IMR-90 (cell line): ENCODE results near the gene TCFL5. TPM values are rescaled to one million over a fixed set of nuclear protein-coding genes. Genes with fewer than 3 reads are reported as not detected.

Source experiments
- ATAC-seq: fragments of 200-7000 bp; cut with Tn5 transposase; 2 replicates; pipeline ENCODE4 v1.9.1; 2020; ENCODE audit warnings: low read depth, mild to moderate bottlenecking, moderate library complexity
- BruUV-seq: library from RNA; stranded (reverse); fragments of 400-500 nt; replicated peaks from 2 replicates; lab custom pipeline; 2021; lab: Mats Ljungman, UMichigan
- CTCF ChIA-PET: fragments of 300-600 bp; formaldehyde crosslinking; extraction: SDS; loops from one replicate; lab custom pipeline; 2021; ENCODE audit warnings: antibody characterized with exemption; lab: Yijun Ruan, JAX
- POLR2A ChIA-PET: fragments of 300-600 bp; sonication (Branson Sonifier 250); formaldehyde crosslinking; loops from one replicate; lab custom pipeline; 2022; ENCODE audit warnings: antibody characterized with exemption; ENCODE audit not compliant: unreplicated experiment; lab: Charles Lee
- DNase-seq: peaks from one replicate; pipeline ENCODE4 v3.0.0; 2013
- H2AFZ ChIP-seq: replicated peaks from 2 replicates; pipeline ENCODE3; 2013; ENCODE audit warnings: low read length, mild to moderate bottlenecking; ENCODE audit not compliant: poor library complexity
- H2AK5ac ChIP-seq: 2 replicates; pipeline ENCODE4 v1.6.1; 2013; ENCODE audit warnings: low read depth, low read length, inconsistent platforms
- H2AK9ac ChIP-seq: replicated peaks from 2 replicates; pipeline ENCODE3; 2013; ENCODE audit warnings: mild to moderate bottlenecking, low read depth, low read length, moderate library complexity; ENCODE audit not compliant: poor library complexity
- H2BK120ac ChIP-seq: 2 replicates; pipeline ENCODE4 v1.6.1; 2013; ENCODE audit warnings: low read depth, low read length, inconsistent platforms
- H2BK15ac ChIP-seq: 3 replicates; pipeline ENCODE4 v1.6.1; 2013; ENCODE audit warnings: low read depth, low read length, inconsistent platforms
- H2BK20ac ChIP-seq: 2 replicates; pipeline ENCODE4 v1.6.1; 2013; ENCODE audit warnings: low read depth, mild to moderate bottlenecking, inconsistent platforms, low read length, moderate library complexity
- H2BK5ac ChIP-seq: 2 replicates; pipeline ENCODE4 v1.6.1; 2013; ENCODE audit warnings: mild to moderate bottlenecking, low read depth, low read length, inconsistent platforms; ENCODE audit not compliant: poor library complexity, severe bottlenecking
- H3K14ac ChIP-seq: replicated peaks from 2 replicates; pipeline ENCODE4 v1.6.1; 2013; ENCODE audit warnings: low read depth, low read length, inconsistent platforms
- H3K18ac ChIP-seq: 2 replicates; pipeline ENCODE4 v1.6.1; 2013; ENCODE audit warnings: low read depth, low read length, control low read depth
- H3K23ac ChIP-seq: 2 replicates; pipeline ENCODE4 v1.6.1; 2013; ENCODE audit warnings: low read depth, low read length, inconsistent platforms
- H3K27ac ChIP-seq: 2 replicates; pipeline ENCODE4 v1.5.1; 2013; ENCODE audit warnings: mild to moderate bottlenecking, control low read depth, low read length; ENCODE audit not compliant: insufficient read depth
- H3K27me3 ChIP-seq: 2 replicates; pipeline ENCODE4 v1.6.1; 2013; ENCODE audit warnings: low read length; ENCODE audit not compliant: control insufficient read depth, insufficient read depth
- H3K36me3 ChIP-seq: 2 replicates; pipeline ENCODE4 v1.6.1; 2013; ENCODE audit warnings: low read length, mixed read lengths; ENCODE audit not compliant: control insufficient read depth, insufficient read depth
- H3K4ac ChIP-seq: 2 replicates; pipeline ENCODE4 v1.6.1; 2013; ENCODE audit warnings: low read depth, low read length, inconsistent platforms
- H3K4me1 ChIP-seq: 2 replicates; pipeline ENCODE4 v1.6.1; 2013; ENCODE audit warnings: low read length, mixed read lengths; ENCODE audit not compliant: control insufficient read depth, insufficient read depth
- H3K4me2 ChIP-seq: 2 replicates; pipeline ENCODE4 v1.6.1; 2013; ENCODE audit warnings: low read depth, mild to moderate bottlenecking, control low read depth, low read length, moderate library complexity
- H3K4me3 ChIP-seq: 2 replicates; pipeline ENCODE4 v1.5.1; 2013; ENCODE audit warnings: low read depth, mild to moderate bottlenecking, control low read depth, low read length, moderate library complexity; ENCODE audit not compliant: insufficient read depth
- H3K56ac ChIP-seq: 2 replicates; pipeline ENCODE4 v1.6.1; 2013; ENCODE audit warnings: low read length, inconsistent platforms; ENCODE audit not compliant: insufficient read depth; ENCODE audit errors: extremely low read depth
- H3K79me1 ChIP-seq, 2 experiments: 2 replicates each; pipeline ENCODE4 v1.6.1; 2013; ENCODE audit warnings: low read length in 2 of 2, inconsistent platforms in 1 of 2, low read depth in 1 of 2
- H3K9ac ChIP-seq: 2 replicates; pipeline ENCODE4 v1.6.1; 2013; ENCODE audit warnings: low read depth, low read length, control low read depth
- H3K9me1 ChIP-seq: 2 replicates; pipeline ENCODE4 v1.6.1; 2013; ENCODE audit warnings: low read length, inconsistent platforms; ENCODE audit not compliant: insufficient read depth
- H3K9me3 ChIP-seq: 2 replicates; pipeline ENCODE4 v1.6.1; 2013; ENCODE audit warnings: low read length; ENCODE audit not compliant: control insufficient read depth, insufficient read depth
- H4K20me1 ChIP-seq: 2 replicates; pipeline ENCODE4 v1.6.1; 2013; ENCODE audit warnings: low read length, inconsistent platforms; ENCODE audit not compliant: insufficient read depth
- H4K5ac ChIP-seq: 2 replicates; pipeline ENCODE4 v1.6.1; 2013; ENCODE audit warnings: mild to moderate bottlenecking, low read depth, low read length, control low read depth
- H4K8ac ChIP-seq, 2 experiments: 2 replicates each; pipeline ENCODE4 v1.6.1; 2013; ENCODE audit warnings: low read depth in 2 of 2, low read length in 2 of 2, control low read depth in 1 of 2, inconsistent platforms in 1 of 2
- H4K91ac ChIP-seq: 2 replicates; pipeline ENCODE4 v1.6.1; 2013; ENCODE audit warnings: low read depth, low read length, inconsistent platforms; ENCODE audit not compliant: insufficient read depth
- BHLHE40 ChIP-seq: fragments of 150-350 bp; IDR thresholded peaks from 2 replicates; pipeline ENCODE4 v1.6.1; 2016; ENCODE audit warnings: mild to moderate bottlenecking, low read depth, low read length
- CEBPB ChIP-seq: IDR thresholded peaks from 2 replicates; pipeline ENCODE4 v1.6.1; 2012; ENCODE audit warnings: low read depth, low read length, improper control_type of control experiment
- CHD1 ChIP-seq: IDR thresholded peaks from 2 replicates; pipeline ENCODE4 v1.6.1; 2012; ENCODE audit warnings: low read depth, low read length, improper control_type of control experiment
- CTCF ChIP-seq: conservative IDR thresholded peaks from 2 replicates; pipeline ENCODE4 v1.5.1; 2012; ENCODE audit warnings: mild to moderate bottlenecking, low read depth, low read length, improper control_type of control experiment
- ELK1 ChIP-seq: fragments of 150-350 bp; IDR thresholded peaks from 2 replicates; pipeline ENCODE4 v1.6.1; 2016; ENCODE audit warnings: low read depth, mild to moderate bottlenecking, low read length, moderate library complexity, borderline replicate concordance
- FOS ChIP-seq: fragments of 150-350 bp; IDR thresholded peaks from 2 replicates; pipeline ENCODE4 v1.6.1; 2016; ENCODE audit warnings: low read depth, low read length
- MAFK ChIP-seq: IDR thresholded peaks from 2 replicates; pipeline ENCODE4 v1.6.1; 2012; ENCODE audit warnings: low read depth, low read length, improper control_type of control experiment
- MAZ ChIP-seq: IDR thresholded peaks from 2 replicates; pipeline ENCODE4 v1.6.1; 2012; ENCODE audit warnings: low read depth, mild to moderate bottlenecking, low read length, improper control_type of control experiment, moderate library complexity, borderline replicate concordance
- MXI1 ChIP-seq: IDR thresholded peaks from 2 replicates; pipeline ENCODE4 v1.6.1; 2012; ENCODE audit warnings: low read depth, mild to moderate bottlenecking, low read length, moderate library complexity, borderline replicate concordance
- POLR2A ChIP-seq: IDR thresholded peaks from 2 replicates; pipeline ENCODE4 v1.6.1; 2012; ENCODE audit warnings: mild to moderate bottlenecking, low read depth, low read length
- RAD21 ChIP-seq: IDR thresholded peaks from 2 replicates; pipeline ENCODE4 v1.6.1; 2012; ENCODE audit warnings: low read length, improper control_type of control experiment
- RCOR1 ChIP-seq: IDR thresholded peaks from 2 replicates; pipeline ENCODE4 v1.6.1; 2012; ENCODE audit warnings: mild to moderate bottlenecking, low read length, improper control_type of control experiment; ENCODE audit not compliant: insufficient replicate concordance
- RFX5 ChIP-seq: IDR thresholded peaks from 2 replicates; pipeline ENCODE4 v1.8.0; 2012; ENCODE audit warnings: low read depth, mild to moderate bottlenecking, low read length, moderate library complexity
- SMC3 ChIP-seq: fragments of 150-350 bp; IDR thresholded peaks from 2 replicates; pipeline ENCODE4 v1.6.1; 2016; ENCODE audit warnings: low read depth, mild to moderate bottlenecking, antibody characterized with exemption, low read length, moderate library complexity
- USF2 ChIP-seq: fragments of 150-350 bp; IDR thresholded peaks from 2 replicates; pipeline ENCODE4 v1.6.1; 2017; ENCODE audit warnings: mild to moderate bottlenecking, antibody characterized with exemption, low read length, low read depth
- WGBS, 2 experiments: methylation state at CpG; one replicate each; pipeline versions ENCODE4 v1.1.5 to v1.1.7; 2013; ENCODE audit warnings: missing lambda C conversion rate in 2 of 2; ENCODE audit not compliant: insufficient read length in 1 of 2; ENCODE audit errors: extremely low coverage in 2 of 2; 5-methylcytosine and 5-hydroxymethylcytosine counted together
- dilution Hi-C: fragments of 300-500 bp; cut with HindIII; formaldehyde crosslinking; loops from one replicate; pipeline ENCODE4 v1.14.3; 2018; ENCODE audit warnings: low sequenced_read_pairs; ENCODE audit not compliant: unreplicated experiment
- in situ Hi-C: fragments of 300-500 bp; cut with MboI; formaldehyde crosslinking; loops from 3 replicates; pipeline ENCODE4 v1.14.3; 2019; ENCODE audit warnings: low sequenced_read_pairs, inconsistent platforms, mixed read lengths
- intact Hi-C: fragments of 100-400 bp; cut with micrococcal nuclease; formaldehyde crosslinking; loops from 2 replicates; pipeline ENCODE4 v1.10.0; 2022
- polyA plus RNA-seq, 3 experiments: library from polyadenylated mRNA; depleted of rRNA; stranded (reverse); fragments of >200 nt; gene quantifications; 2 replicates each; pipeline ENCODE4 v1.2.3, GENCODE V29; 2012; ENCODE audit warnings: low replicate concordance in 1 of 3
- total RNA-seq: library from RNA; depleted of rRNA; stranded (reverse); fragments of >200 nt; gene quantifications from 2 replicates; pipeline ENCODE4 v1.2.3, GENCODE V29; 2012

The TCFL5 gene
- total and polyA plus RNA-seq, 2 of the 4 experiments (the other 2 are of a cell fraction): 6.0 to 8.2 TPM

GRCh38 chr20:62896526-62896925 lies 34.9 kb upstream of the TCFL5 start:
- DNase-seq: no peak
- Histone ChIP-seq H2AFZ (no peak overlapping the region), H4K5ac (no peak overlapping the region), H2BK5ac (no peak overlapping the region), H2BK15ac (no peak overlapping the region), H2AK5ac (no peak overlapping the region), H3K9me1 (peaks cover 3% of the 10 kb centered on the region), H3K4me2 (no peak overlapping the region), H2AK9ac (no peak overlapping the region), H4K8ac (no peak overlapping the region), H4K20me1 (peaks cover 21% of the 10 kb centered on the region), H3K27ac (no peak overlapping the region), H3K56ac (no peak overlapping the region), H3K4me1 (peaks cover 11% of the 10 kb centered on the region), H3K36me3 (peaks cover 49% of the 10 kb centered on the region), H3K79me1 (peaks cover 13 to 69% of the 10 kb centered on the region in 2 experiments), H3K4ac (no peak overlapping the region), H3K14ac (no peak overlapping the region), H3K9ac (no peak overlapping the region), H3K9me3 (no peaks in the 10 kb centered on the region), H3K23ac (no peak overlapping the region), H2BK120ac (no peak overlapping the region), H3K27me3 (no peaks in the 10 kb centered on the region), H3K4me3 (no peak overlapping the region), H4K91ac (no peak overlapping the region), H3K18ac (no peak overlapping the region), H2BK20ac (no peak overlapping the region)
- ChIA-PET POLR2A (no interaction called here), CTCF (no interaction called here)
- no peak for TF ChIP-seq SMC3
- TF ChIP-seq MAZ: no peak
- no peak for TF ChIP-seq RFX5
- no peak for TF ChIP-seq USF2
- TF ChIP-seq MXI1: no peak
- TF ChIP-seq ELK1: no peak
- no peak for TF ChIP-seq MAFK
- no peak for TF ChIP-seq POLR2A
- TF ChIP-seq BHLHE40: no peak
- TF ChIP-seq CTCF: no peak
- TF ChIP-seq RAD21: no peak
- TF ChIP-seq CHD1: no peak
- no peak for TF ChIP-seq FOS
- TF ChIP-seq RCOR1: no peak
- TF ChIP-seq CEBPB: no peak
- in situ Hi-C loops: no loop called here
- WGBS, 2 experiments: 96% methylated on average over 14 of the region's 16 CpGs; no CpG with 5 or more reads in 1 of the 2 experiments
- ATAC-seq: no peak
- intact Hi-C loops: no loop called here
- no TSS peak for BruUV-seq
- dilution Hi-C loops: no loop called here
